Kidney glomerular epithelial cell (primary cell): ENCODE measurements around the gene RBM15.

ENCODE experiments used
- DNase-seq: peaks from one replicate; lab custom pipeline; 2025; lab: John Stamatoyannopoulos, UW

Gene RBM15

DNA sequence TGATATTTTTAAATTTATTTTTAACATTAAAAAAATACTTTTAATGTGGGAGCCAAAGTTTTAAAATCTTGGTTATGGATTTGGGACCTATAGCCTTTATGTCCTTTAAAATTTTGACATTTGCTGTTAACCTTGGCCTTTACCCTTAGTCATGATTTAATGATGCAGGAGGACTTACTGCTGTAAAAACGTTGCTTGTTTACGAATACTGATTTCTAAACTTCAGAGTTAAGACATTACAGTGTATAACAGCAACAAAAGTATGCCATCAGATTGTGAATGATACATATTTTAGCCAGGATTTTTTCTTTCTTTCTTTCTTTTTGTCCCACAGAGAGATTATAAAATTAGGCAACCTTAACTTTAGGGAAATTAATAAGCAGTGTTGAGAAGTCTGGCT, 8.9 kb downstream of the RBM15 start:
- no peak for DNase-seq

DNA sequence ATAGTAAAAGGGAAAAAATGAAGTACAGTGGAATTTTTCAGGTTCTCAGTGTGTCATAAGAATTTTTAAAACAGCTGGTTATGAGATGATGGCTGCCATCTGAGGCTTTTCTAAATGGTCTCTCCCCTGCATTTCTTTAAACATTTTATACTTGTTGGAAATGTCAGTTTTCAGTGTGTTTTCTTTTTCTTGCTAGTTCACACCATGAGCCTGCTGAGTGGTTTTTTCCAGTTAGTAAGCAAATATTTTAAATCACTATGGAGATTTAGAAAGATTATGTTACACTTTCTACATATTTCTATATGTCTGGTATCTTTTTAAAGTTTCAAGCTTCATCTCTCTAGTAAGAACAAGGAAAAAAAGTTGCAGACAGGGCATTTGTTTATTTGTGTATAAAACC, 9.6 kb downstream of the RBM15 start:
- no peak for DNase-seq

DNA sequence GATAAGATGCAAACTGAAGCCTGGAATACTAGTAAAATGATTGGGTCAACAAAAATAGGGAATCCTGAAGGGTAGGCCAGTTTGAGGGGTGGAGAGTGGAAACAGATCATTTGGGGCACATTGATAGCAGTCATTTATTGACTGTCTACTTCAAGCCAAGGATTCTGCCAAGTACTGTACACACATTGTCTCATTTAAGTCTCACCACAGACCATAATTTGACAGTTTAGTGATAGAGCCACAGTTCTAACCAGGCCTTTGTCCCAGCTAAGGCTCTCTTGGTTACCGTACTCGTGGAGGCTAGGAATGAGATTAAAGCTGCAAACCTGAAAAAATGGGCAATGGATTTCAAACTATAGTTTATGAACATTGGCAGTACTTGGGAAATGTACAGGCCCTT, 11.2 kb downstream of the RBM15 start:
- DNase-seq = no peak

DNA sequence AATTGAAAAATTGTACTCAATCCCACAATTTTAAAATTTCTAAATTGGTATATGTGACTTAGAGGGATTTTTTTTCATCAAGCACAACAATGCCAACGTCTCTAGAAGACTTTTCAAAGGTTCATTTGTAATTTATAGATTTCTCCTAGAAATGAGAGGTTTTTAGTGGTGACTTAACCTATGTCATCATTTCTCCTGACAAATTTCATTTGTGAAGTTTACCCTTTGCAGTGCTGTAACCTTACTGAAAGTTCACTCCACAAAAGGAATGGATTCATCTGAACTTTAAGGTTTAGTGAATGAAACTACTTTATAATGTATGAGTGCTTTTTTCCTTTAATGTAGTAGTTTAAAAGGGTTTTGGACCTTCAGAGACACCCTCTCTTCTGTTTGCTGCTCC, 16.1 kb downstream of the RBM15 start:
- no peak for DNase-seq

DNA sequence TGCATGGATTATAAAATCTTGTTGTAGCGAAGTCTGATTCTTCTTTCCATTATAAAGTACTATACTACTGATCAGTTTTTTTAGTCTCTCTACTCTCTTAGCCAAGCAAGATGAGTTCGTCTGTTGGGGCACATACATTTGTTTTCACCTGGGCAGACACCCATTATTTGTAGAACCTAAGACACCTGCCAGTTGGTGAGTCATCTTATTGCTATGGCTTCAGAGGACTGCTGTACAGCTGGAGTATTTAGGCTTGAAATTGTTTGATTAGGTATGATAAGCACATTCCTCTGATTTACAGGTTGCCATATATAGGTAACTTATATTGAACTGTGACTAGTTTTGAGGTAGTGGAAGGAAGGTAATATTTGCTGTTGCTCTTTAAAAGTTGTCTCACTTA, 17.2 kb downstream of the RBM15 start:
- no peak for DNase-seq

DNA sequence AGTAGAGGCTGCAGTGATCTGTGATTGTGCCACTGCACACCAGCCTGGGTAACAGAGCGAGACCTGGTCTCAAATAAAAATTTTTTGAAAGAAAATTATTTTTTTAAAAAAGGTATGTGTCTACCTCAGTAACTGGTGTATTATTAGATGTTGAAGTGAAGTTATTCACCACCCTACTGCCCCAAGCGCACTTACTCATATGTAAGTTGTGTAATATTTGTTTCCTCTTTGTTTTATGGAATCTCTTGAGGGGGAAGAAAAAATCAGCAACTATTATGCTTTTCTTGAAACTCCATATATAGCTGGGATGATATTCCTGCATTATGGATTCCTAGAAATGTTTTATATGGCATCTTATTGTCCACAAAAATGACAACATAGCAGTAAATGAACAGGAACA, 21.3 kb downstream of the RBM15 start:
- DNase-seq = no peak

DNA sequence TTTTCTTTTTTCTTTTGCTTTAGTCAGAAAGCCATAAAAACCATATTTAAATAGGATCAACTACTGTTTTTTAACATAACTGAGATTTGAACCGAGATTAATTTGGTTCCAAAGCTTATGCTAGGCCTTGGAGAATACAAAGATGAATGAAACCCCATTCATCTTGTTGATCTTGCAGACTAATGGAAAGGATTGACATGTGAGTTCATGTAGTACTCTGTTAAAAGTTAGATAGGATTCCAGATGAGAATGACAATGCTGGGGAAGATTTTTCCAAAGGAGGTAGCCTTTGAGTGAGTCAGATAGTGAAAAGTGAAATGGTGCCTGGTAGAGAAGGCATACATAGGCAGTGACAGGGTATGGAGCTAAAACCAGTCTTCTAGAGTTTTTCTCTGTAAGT, 22.7 kb downstream of the RBM15 start:
- DNase-seq = no peak

DNA sequence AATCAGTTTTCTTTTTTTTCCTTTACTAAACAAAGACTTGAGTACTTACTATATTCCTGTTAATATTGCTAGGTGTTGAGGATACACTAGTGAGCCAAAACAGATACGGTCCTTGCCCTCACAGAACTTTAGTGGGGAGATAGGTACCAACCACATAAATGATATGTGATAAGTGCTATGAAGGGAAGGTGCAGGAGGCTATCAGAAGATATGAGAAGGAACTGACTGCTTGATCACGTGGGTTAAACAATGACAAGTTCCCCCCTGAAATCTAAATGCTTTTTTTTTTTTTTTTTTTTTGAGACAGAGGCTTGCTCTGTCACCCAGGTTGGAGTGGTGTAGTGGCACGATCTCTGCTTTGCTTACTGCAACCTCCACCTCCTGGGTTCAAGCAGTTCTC, 25.0 kb downstream of the RBM15 start:
- DNase-seq = no peak

DNA sequence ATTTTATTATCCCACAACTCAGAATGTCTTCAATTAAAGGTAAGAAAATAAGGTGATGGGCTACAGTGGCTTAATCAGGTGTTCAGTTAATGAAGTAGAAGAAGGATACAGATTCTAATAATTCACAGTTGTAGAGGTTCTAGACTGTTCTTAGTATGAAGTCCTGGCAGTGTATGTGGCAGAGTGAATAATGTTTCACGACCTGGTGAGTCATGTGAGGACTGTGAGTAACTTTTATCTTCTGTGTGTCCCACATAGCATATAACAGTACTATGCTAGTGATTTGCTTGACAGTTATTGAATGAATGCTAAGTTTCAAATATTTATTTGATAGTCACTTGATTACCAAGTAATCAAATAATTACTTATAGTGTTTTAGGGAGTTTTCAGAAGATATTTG, 31.6 kb downstream of the RBM15 start:
- DNase-seq = peak; percentile 20

DNA sequence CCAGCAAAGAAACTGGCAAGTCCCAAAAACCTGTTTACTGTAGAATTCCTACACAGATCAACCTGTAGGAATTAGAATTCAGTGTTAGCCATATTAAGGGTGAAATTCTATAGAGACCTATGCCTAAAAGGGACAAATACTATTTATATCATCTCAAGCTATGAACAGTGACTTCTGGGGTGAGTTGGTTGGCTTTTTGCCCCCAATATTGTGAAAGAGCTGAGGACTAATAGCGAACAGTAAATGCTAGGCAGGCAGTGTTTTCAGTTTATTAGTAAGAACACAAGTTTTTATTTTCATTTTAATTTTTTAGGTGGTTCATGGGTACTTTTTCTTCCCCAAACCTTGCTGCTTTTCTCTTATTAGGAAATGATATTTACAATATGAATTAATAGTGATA, 36.3 kb downstream of the RBM15 start:
- DNase-seq = no peak

DNA sequence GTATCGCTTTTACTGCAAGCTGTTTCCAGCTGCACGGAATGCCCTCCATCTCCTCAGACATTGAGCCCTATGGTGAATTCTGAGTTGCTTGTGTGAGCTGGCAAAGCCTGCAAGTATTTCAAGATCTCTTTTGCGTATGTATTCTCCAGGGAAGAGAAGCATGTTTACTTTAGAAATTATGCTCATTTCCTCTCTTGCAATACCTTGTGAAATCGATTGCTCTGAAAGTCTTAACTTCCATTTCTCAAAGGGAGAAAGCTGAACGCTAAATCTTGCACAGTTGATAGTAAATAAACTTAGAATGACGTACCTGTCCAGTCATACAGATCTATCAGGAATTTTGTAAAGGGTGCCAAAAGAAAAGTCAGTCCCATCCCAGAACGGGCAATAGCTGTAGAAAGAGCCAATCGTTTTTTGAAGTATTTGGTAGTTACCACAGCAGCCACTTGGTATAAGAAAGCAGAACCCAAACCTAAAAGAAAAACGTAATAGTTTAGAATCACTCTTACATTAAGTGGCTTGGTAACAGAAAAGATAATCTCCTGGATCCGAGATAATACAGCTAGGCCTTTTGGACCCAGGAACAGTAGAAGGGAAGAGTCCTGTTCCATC, 41.6 kb downstream of the RBM15 start:
- DNase-seq = no peak

DNA sequence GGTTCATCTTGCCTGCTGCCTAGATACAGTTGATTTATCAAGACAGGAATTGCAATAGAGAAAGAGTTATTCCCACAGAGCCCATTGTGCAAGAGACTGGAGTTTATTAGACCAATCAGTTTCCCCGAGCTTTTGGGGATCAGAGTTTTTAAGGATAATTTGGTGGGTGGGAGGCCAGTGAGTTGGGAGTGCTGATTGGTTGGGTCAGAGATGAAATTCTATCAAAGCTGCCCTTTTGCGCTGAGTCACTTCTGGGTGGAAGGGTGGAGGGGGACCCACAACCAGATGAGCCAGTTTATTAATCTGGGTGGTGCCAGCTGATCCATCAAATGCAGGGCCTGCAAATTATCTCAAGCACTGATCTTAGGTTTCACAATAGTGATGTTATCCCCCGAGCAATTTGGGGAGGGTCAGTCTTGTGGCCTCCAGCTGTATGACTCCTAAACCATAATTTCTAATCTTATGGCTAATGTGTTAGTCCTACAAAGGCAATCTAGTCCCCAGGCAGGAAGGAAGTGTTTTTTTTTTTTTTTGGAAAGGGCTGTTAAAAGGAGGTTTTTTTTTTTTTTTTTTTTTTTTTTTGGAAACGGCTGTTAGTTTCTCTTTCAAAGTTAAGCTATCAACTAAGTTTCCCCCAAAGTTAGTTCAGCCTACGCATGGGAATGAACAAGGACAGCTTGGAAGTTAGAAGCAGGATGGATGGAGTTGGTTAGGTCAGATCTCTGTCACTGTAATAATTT, 44.2 kb downstream of the RBM15 start:
- DNase-seq = no peak

DNA sequence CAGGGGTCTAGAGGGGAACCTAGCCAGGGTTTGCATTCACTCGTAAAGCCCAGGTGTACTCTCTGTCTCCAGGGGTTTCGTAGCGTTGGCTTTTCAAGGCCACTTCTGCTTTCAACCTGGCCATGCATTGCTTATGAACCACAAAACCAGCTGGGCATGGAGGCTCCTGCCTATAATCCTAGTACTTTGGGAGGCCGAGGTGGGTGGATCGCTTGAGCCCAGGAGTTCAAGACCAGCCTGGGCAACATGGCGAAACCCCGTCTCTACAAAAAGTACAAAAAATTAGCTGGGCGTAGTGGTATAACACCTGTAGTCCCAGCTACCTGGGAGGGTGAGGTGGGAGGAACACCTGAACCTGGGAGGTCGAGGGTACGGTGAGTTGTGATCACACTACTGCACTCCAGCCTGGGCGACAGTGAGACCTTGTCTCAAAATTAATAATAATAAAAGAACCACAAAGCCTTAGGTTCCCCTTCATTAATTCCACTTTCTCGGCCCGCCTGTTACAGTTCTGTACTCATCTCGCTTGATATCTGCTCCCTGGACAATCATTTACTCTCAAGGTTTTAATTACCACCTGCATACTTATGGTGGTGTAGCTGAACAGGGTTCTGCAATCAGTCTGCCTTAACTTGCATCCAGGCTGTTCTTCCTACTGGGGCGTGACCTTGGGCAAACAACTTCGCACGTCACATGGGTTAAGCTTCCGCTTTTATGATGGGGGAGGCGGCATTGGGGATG, 45.6 kb downstream of the RBM15 start:
- DNase-seq = no peak

DNA sequence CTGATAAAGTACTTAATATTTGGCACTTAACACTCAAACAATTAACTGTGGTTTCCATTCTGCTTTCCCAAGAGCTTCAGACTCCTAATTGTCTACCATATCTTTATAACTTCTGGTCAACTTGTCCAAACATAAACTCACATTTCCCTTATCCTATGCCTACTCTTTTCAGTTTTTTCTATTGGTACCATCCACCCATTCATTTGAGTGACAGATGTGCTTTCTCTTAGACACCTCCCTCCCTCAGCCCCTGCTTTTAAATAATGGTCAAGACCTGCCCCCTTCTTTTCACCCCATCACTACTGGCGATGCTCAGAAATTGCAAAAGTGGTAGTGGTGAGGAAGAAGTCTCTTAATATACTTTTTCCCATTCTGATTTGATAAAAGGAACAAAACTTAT, 46.2 kb downstream of the RBM15 start:
- no peak for DNase-seq

DNA sequence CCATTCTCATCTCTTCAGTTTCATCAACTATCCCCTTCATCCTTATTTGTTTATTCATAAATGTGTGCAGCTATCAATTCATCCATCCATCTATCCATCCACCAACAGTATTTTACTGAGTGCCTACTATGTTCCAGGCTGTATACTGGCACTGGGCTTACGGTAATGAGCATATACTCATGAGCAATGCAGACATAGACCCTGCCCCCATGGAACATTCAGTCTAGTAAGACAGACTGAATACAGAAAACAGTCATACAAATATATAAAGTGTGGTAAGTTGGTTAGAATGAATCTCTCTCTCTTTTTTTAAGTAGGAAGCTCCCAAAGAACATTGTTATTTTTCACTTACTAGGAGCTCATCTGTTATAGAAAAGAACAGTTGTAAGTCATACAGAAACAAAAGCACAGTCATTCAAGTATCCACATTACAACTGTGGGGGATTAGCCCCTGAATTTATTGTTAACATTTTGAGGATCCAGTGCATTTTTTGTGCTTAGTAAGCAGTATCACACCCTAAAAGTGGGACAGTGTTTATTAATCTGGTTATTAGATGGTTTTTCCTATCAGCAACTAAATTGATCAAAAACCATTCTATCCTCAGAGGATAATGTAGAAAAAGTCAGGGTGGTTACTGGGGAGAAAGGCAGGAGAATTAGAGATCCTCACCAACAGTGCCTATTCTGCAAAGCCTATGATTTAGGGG, 48.0 kb downstream of the RBM15 start:
- no peak for DNase-seq

DNA sequence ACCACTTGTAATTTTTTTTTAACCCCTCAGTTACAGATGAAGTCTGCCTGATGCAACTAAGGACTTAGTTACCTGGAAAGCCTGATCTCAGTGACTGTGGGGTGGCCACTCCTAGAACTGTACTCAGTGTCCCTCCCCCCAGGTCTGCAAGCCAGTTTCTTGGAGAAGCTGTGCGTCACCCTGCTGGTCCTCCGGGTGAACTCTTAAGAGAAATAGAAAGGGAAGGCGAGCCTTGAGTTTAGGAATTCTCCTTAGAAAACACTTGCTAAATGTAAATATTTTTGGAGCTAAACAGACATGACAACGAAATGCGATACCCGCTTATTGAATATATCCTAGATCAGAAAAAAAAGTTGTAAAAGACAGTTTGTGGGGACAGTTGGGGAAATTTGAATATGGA, 50.9 kb downstream of the RBM15 start:
- no peak for DNase-seq

DNA sequence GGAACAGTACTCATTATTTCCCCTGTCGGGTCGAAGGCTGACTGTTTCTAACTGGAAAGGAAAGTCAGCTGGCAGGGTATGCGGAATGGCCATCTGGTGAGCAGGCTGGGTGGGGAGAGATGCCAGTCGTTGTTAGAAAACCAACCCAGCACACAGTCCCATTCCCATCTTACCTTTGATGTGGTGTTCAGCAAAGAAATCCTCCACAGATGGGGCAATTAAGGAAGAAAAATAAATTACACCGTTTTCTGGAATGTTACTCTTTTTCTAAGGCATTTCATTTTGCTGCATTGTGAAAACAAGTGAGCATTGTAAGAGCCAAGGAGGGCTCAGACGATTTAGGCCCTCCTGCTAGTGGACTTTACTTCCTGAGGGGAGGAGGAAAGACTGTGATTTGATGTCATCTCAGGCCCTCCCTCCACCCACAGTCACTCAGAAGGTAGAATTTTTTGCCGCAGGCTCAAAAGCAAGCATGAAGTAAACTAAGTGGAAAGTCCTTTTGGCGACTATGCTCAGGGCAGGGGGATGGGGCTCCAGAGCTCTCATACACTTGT, 51.6 kb downstream of the RBM15 start, which contains the start of gene SLC16A4:
Gene SLC16A4 (minus strand): TSS at position 335 of the 554 bp plus-strand sequence. CDS start 1,703 bp downstream, outside the sequence.
- DNase-seq = peak; percentile 41

DNA sequence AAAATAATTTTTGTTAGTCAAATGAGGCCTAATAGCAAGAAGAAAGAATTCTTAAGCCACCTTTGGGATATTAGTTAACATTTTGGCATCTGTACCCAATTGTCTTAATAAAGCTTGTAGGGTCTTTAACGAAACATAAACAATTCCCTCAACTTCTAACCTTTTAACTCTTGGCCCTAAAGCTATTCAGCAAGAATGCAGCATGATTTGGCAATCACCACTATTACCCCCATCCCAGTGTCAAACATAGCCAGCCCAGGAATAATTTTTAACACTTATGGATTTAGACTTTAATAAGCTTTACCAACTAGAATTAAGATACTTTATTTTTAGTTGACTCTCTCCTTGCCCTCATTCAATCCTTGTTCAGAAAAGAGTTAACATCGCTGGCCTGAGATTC, 54.1 kb downstream of the RBM15 start:
- DNase-seq = no peak

DNA sequence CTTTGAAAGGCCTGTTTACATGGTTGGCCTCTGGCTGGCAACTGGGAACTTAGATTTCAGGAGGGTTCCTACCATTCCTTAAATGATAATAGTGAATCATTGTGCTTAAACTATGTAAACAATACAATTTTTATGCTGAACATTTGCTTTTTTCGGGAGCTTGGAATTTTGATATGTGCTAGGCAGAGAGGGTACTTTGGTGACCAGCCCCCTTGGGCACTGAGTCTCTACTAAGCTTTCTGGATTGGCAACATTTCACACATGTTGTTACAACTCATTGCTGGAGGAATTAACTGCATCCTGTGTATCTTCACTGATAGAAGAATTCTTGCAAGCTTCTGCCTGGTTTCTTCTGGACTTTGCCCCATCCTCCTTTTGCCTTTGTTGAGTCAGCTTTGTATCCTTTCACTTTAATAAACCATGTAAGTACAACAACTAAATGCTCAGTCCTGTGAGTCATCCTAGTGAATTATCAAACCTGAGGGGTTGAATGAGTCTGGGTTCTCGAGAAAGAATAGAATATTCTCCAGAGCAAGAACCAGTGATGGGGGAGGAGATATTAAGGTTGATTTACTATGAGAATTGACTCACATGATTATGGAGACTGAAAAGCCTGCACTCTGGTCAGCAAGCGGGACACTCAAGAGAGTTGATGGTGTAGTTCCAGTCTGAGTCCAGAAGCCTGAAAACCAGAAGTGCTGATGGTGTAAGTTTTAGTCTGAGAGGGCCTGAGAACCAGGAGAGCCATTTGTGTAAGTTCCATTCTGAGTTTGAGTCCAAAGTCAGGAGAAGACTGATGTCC, 54.7 kb downstream of the RBM15 start:
- DNase-seq = peak; percentile 97

DNA sequence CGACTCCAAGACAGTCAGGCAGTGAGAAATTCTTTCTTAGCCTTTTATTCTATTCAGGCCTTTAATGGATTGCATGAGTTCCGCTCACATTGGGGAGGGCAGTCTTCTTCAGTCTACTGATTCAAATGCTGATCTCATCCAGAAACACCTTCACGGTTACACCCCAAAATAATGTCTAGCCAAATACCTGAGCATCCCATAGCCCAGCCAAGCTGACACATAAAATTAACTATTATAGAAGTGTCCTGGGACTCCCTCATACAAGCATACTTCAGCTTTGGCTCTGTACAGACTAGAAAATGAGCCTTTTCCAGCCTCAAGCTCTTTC, 55.3 kb downstream of the RBM15 start:
- peak; percentile 77 for DNase-seq
